ENCODE measurements around the gene TMEM255B. TPM values are rescaled to one million over a fixed set of nuclear protein-coding genes. Genes with fewer than 3 reads are reported as not detected.

TMEM255B gene
- polyA plus RNA-seq, 4 donors: 2.9 to 9.4 (median 6.1) TPM

DNA sequence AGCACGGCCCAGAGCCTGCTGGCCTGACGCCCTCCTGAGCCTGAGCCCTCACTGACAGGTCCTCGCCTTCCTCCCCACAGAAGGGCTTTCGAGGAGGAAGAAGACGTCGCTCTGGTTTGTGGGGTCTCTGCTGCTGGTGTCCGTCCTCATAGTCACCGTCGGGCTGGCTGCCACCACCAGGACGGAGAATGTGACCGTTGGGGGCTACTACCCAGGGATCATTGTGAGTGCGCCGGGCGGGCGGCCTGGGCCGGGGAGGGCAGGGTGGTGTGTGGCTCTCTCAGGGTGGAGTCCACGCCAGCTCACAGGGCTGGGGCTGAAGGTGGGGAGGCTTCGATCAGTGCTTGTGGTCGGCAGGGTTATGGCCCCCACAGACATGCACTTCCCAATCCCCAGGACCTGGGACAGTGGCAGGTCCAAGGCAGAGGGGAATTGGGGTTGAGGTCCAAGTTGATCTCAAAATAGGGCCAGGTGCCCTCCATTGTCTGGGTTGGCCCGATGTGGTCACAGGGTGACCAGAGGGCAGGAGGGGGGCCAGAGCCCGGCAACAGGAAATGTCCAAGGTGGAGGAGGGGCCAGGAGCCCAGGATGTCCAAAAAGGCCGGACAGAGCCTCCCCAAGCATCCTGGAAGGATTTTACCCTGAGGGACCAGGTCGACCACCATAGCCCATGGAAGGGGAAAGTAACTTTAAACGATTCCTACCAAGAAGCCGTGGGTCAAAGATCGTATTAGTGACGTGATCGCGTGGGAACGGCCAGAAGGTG lies 7.2 kb downstream of the TMEM255B start:
- DNase-seq (ENCODE audit: low read depth in 4 of 4, low spot score in 3 of 4): no peak

DNA sequence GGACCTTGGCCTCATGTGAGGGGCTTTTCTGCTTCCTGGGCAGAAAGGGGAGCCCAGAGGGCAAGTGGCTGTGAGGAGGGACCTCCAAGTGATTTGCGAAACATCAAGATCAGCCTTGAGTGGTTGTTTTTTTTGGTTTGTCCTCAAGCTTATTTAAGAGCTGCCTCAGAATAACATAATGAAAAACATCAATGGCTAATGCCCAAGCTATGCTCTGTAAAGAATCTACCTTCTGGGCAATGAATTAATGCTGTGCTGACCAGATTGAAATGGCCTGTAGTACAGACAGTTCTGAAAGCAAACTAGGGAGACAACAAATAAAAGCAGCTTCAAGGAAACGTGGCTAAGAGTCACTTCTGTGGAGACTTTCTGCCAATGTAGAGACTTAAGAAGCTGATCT lies 8.3 kb downstream of the TMEM255B start:
- no peak for DNase-seq (ENCODE audit: low read depth in 4 of 4, low spot score in 3 of 4)

DNA sequence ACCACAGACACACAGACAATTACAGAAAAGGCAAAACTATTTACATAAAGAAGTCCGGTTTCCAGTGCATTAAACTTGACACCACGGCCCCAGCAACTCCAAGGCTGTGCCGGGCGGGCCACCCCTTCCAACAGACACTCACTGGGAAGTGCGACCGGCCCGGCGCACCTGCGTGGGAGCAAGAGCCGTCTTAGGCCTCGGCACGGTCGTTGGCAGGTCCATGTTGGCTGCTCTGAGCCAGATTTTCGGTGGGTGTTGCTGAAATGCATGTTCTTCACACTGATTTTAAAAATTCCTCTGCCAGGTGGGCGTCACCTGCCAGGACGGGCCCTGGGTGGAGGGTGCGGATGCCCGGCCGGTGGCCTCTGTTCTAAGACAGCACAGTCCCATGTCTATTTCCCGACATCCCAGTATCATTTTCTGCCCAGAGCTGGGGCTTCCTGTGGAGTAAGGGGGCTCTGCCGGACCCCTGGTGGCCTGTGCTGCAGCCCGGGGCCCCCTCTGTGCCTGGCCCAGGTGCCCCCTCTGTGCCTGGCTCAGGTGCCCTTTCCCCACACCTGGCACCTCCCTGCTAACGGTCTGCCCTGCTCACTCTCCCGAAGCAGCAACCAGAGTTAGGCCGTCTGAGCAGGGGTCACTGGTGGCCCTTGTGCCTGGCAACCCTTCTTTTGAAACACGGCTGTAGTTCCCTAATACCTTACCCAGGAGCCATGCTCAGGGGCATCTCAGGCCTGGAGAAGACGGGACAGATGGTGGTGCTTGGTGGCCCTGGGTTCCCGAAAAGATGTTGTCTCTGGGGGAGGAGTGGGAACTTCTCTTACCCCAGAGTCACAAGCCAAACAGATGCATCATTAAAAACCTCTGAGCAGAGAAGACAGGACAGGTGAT lies 9.2 kb downstream of the TMEM255B start:
- no peak for DNase-seq (ENCODE audit: low read depth in 4 of 4, low spot score in 3 of 4)

DNA sequence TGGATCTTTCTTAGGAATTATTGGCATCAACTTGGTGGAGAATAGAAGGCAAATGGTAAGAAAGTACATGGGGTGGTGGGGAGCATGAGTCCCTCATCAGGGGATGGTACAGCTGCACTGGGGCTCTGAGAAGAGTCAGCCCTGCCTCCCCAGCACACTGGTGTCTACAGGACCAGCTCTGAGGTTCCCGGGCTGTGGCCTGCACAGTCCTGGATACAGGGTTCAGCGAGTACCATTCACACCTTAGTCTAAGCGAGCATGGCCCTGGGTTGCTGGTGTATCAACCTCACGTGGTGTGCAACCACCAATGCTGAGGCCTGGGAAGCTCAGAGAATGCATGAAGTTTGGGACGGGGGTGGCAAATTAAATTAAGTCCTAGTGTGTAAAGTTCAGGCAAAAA lies 10.1 kb downstream of the TMEM255B start:
- no peak for DNase-seq (ENCODE audit: low read depth in 4 of 4, low spot score in 3 of 4)

DNA sequence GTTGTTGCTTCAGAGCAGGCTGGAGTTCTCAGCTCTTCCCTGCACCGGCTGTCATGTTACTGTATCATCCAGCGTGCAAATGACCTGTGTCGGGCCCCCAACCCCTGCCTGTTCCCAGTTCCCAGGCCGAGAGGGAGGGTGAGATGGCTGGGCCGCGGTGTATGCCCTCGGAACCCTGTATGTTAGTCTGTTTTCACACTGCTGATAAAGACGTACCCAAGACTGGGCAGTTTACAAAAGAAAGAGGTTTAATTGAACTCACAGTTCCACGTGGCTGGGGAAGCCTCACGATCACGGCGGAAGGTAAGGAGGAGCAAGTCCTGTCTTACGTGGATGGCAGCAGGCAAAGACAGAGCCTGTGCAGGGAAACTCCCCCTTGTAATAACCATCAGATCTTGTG lies 10.9 kb downstream of the TMEM255B start:
- DNase-seq (ENCODE audit: low read depth in 4 of 4, low spot score in 3 of 4): no peak

DNA sequence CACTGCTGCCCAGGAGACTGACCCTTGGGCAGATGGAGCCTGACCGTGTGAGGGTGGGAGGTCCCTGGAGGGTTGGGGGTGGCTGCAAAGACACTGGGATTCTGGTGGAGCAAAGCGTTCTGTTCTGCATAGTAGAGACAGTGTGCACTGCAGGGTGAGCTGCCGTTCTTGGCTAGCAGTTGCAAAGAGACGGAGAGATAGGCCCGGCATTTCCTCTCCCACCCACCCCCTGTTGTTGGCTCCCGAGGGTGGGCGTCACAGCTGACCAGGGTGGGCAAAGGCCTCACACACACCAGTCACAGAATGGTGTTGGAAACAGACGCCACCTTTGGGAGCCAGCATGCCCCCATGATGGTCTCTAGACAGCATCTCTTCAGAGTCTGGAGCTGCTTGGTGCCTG lies 11.4 kb downstream of the TMEM255B start:
- DNase-seq (ENCODE audit: low read depth in 4 of 4, low spot score in 3 of 4): no peak

DNA sequence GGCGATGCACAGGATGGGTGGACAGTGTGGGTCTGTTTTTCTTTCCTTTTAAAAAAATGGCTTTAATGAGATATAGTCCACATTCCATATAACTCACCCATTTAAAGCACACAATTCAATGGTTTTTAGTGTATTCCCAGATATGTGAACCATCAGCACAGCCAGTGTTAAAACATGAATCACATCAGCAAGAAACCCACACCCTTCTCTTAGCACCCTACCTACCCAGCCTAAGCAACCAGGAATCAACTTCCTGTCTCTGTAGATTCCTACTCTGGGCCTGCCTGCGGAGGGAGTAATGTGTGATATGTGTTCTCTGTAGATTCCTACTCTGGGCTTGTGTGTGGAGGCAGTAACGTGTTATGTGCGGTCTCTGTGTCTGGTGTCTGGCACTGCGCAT lies 11.9 kb downstream of the TMEM255B start:
- DNase-seq (ENCODE audit: low read depth in 4 of 4, low spot score in 3 of 4): no peak

DNA sequence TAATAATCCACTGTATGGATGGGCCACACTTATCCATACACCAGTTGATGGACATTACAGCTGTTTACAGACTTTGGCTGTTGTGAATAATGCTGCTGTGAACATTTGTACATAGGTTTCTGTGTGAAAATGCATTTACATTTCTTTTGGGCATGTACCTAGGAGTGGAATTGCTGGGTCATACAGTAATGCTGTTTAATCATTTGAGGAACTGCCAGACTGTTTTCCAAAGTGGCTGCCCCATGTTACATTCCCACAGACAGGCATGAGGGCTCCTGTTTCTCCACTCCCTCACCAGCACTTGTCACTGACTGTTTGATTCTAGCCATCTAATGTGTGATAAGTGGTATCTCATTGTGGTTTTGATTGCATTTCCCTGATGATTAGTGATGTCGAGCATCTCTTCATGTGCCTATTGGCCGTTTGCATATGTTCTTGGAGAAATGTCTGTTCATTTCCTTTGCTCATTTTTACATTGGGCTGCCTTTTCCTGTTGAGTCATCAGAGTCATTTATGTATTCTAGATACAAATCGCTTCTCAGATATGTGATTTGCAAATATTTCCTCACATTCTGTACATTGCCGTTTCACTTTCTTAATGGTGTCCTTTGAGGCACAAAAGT lies 12.8 kb downstream of the TMEM255B start:
- no peak for DNase-seq (ENCODE audit: low read depth in 4 of 4, low spot score in 3 of 4)

DNA sequence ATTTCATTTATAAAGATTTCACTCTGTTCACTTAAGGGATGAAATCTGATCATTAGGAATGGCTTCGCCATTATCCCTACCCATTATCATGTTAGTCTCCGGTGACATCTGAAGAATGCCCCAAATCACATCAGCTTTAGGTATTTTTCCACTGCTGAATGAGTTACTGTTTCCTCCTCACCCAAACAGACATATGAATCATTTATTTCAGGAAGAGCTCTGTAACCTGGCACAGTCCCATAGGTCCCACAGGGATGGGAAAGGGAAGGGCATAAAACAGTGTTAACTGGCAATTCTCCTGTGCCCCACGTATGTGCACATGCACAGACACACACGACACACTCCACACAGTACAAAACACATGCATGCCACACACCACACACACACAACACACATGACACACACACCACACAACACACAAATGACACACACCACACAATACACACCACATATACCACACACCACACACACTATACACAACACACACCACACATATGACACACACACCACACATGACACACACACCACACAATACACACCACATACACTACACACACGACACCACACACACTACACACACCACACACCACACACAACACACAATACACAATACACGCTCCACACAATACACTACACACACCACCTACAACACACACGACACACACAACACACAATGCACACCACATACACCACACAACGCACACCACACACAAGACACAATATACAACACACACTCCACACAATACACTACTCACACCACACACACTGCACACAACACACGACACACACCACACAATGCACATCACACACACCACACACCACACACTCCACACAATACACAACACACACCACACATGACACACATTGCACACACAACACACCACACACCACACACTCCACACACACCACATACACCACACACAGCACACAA lies 15.4 kb downstream of the TMEM255B start:
- DNase-seq (ENCODE audit: low read depth in 4 of 4, low spot score in 3 of 4): no peak

DNA sequence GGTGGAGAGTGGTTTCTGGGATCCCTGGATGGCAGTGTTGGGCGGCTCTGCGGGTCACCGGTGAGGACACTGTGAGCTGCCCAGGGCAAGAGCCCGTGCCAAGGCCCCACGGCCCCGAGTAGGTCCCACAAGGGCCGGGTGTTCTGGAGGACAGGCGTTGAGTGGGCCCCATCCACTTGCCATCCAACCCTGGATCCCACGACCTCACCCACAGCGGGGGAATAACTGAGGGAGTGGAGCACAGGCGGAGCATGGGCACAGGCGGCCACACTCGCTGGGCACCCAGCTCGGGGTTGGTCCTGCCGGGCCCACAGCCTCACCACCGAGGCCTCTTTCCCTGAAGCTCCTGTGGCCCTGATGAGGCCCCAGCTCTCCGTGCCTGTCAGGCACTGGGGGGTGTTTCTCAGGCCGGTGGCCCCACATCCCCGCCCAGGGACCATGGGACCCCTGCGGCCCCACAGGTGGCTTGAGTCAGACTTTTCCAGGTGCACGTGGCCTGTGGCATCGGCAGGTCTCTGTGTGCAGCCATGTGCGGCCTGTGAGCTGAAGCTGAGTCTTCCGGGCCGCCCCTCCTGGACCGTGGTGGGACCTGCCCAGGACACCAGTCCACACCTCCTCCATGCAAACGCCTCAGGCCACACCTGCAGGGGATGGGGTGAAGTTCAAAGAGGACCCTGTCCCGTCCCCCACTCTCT lies 16.6 kb downstream of the TMEM255B start:
- no peak for DNase-seq (ENCODE audit: low read depth in 4 of 4, low spot score in 3 of 4)

DNA sequence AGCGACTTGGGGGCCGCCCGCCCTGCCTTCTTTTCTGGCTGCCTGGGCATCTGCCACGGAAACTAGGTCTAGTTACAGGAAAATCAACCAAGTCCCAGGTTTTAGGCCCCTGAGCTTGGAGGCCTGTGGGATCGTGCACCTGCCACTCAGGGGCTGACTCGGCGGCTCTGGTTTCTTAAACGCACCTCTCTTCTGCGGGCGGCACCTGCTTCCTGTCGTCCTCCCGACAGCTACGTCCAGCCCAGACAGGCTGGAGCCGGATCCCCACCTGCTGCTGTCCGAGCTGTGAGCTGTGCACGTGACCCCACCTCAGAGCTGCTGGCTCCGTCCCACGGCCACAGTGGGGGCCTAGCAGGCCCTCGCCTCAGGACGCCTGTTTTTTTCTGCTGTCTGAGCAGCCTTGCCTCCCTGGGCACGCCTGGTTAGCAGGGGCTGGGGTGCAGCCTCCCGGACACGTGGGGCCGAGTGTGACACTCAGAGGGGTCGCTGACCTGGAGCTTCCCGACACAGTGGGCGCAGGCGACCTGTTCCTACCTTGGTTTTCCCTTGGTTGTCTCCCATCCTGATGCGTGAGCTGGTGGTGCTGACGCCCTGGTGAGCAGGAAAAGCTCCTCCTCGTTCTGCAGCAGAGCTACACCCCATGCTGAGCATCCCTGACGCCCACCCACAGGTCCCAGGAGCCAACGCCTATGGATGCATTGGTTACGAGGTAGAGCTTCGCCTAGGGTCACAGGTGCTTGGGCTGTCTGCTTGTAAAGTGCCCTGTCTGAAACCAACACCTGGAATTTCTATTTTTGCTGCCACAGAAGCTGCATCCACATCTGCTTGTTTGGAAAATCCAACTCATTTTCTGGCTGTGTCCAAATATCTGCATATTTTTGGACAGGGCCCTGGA lies 17.5 kb downstream of the TMEM255B start:
- no peak for DNase-seq (ENCODE audit: low read depth in 4 of 4, low spot score in 3 of 4)

DNA sequence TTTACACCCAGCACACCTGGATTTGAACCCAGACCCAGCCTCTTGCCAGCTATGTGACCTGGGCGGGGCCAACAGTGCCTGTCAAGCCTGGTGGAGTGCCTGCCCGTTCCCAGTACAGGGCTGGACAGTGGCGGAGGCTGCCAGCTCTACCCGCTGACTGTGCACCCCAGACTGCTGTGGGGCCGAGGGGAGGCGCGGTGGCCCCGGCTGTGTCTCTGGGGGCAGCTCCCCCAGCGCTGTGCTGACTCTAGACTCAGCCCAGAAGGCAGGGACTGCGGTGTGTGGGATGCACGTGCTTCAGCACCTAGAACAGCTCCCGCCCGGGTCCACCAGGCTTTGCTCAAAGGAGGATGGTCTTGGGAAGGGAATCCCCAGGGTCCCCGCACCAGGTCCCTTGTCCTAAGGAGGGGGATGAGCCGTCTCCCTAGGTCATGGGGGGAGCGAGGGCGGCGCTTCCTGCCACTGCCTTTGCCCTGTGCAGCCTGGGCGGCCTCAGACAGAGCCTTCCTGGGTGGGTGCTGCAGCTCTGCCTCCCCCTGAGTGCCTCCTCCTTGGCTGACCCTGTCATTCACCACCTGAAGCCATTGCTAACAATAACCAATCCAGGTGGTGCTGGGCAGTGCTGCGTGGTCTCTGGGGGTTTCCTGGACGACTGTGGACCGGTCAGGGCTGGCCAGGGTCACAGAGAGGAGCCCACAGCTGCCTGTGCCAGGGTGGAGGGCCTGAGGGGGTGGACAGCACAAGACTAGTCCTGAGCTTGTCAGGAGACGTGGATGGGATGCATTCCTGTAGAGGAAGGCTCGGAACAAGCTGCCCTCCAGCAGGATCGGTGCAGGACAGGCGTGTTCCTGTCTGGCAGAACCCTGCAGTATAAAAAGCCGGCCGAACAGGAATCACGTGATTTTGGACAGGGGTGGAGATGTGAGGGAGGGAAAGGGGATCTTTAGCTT lies 18.6 kb downstream of the TMEM255B start:
- DNase-seq (ENCODE audit: low read depth in 4 of 4, low spot score in 3 of 4): peak in 1 of 4 donors; percentile 60

DNA sequence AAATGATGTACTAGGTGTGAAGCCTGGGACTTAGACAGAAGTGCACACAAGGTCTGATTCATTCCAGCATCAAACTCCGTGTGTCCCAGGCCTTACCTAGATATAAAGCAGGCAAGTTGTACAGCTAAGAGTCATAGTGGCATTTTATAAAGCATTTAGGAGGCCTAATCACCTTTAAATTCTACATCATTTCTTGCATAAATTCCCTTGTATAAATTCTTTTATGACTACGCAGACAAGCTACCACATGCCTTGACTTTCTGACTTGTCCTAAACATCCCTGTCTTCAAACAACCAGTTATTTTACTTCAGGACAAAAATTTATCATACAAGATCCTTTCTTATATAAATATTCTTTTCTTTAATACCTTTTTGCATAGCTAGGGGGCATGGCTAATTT lies 22.5 kb downstream of the TMEM255B start:
- no peak for DNase-seq (ENCODE audit: low read depth in 4 of 4, low spot score in 3 of 4)

DNA sequence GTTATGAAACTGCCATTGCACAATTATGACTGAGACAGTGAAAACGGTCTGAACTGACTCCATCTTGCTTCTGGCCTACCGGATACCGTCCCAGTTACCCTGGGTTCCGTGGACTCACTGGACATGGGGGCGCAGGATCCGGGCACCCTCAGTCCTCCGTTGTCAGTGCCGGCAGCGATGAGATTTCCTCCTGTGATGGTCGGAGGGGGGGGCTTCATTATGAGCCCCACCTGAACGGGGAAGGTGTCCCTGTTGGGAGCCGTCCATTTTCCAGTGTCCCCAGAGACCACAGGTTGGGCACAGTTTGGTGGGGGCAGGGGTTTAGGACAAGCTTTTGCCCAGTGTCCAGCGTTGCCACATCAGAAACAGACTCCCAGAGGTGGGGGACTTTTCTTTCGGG lies 23.4 kb downstream of the TMEM255B start:
- no peak for DNase-seq (ENCODE audit: low read depth in 4 of 4, low spot score in 3 of 4)

DNA sequence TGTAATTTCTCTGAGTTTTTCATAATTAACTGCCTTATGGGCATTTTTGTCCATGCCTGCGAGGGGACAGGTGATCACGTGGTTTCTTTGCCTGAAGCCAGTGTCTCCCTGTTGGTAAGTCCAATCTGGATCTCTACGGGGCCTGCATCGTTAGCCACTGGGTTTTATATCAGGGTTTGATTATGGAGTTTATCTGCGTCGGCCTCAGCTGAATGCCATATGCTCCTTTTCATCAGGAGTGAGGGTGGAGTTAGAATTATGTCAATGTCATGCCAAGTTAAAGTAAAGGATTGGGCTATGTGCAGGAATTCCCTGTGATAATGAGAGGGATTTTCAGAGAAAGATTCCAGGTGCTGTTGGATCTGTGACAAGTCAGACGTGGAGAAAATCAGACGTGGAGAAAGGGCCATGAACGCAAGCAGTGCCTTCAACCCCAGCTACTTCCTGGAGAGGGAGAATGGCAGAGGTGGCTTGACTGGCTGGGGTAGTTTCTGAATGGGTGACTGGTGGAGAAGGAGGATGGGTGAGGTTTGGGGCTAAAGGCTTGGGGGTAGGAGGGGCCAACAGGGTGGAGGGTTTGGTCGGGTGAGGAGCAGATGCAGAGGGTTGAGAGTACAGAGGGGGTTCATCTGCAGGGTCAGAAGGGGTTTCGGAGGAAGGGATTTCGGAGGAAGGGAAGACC lies 24.3 kb downstream of the TMEM255B start:
- no peak for DNase-seq (ENCODE audit: low read depth in 4 of 4, low spot score in 3 of 4)

DNA sequence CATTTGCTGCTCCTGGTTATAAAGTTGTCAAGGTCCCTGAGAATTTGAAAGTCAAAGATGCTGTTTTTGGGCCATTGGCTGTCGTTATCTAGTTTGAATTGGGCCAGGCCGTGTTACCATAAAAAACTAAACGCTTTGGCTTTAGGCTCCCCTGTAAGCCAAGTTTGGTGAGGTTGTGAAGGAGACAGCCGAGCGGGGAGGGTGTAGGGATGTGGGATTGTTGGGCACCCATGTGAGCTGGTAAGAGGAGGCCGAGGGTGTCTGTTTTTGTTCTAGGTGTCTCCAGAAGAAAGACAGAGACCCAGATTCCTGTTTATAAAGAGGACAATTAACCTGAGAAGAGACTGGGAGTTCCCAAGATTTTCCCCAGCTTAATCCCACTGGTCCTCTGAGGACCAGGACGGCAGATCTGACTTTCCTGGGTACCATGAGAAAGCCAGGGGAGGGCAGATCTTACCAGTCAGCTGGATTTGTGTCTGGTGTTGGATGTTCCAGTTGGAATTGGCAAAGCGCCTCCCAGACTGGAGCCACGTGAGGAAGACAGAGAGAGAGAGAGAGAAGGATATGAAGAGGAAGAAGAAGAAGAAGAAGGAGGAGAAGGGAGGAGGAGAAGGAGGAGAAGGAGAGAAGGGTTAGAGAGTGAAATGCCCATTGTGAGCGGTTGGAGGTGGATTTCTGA lies 25.1 kb downstream of the TMEM255B start:
- DNase-seq (ENCODE audit: low read depth in 4 of 4, low spot score in 3 of 4): no peak

DNA sequence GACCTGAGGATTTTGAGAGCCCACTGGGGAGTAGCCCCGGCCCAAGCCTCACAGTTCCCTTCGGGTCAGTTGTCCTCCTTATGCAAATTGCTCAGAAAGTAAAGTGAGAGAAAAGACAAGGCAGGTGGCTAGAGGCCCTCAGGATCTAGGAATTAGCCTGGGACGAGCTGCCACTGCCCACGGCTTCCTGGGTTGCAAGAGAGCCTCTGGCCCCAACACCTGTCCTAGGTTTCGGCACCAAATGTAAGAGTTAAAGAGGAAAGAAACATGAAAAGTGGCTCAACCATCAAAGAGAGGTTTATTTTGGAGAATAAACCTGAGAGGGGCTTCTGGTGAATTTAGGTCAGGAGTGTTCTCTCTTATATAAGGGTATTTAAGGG lies 25.6 kb downstream of the TMEM255B start:
- no peak for DNase-seq (ENCODE audit: low read depth in 4 of 4, low spot score in 3 of 4)
